Endothelial cell of umbilical vein (primary cell): Measurements from ENCODE around the gene KCNG2. TPM values are rescaled to one million over a fixed set of nuclear protein-coding genes. Genes with fewer than 3 reads are reported as not detected.

Source experiments
- BruUV-seq: library from RNA; stranded (reverse); fragments of 400-500 nt; replicated peaks from 2 replicates; lab custom pipeline; 2021; lab: Mats Ljungman, UMichigan
- CTCF ChIA-PET: fragments of 300-600, 350-600 bp; sonication (Branson Sonifier 250); formaldehyde crosslinking; loops from one replicate; lab custom pipeline; 2021; ENCODE audit warnings: antibody characterized with exemption, inconsistent platforms; lab: Charles Lee
- POLR2A ChIA-PET: fragments of 300-600, 350-600 bp; sonication (Branson Sonifier 250); formaldehyde crosslinking; loops from one replicate; lab custom pipeline; 2021; ENCODE audit warnings: antibody characterized with exemption, inconsistent platforms; lab: Charles Lee
- DNase-seq: peaks from one replicate; pipeline ENCODE4 v3.0.0-alpha.2; 2011; ENCODE audit warnings: low read depth, low spot score
- FAIRE-seq: peaks from 2 replicates; lab custom pipeline; 2011; peaks lifted over from hg19 to GRCh38; lab: Jason Lieb, UNC
- H2AFZ ChIP-seq: 2 replicates; pipeline ENCODE4 v1.6.0; 2012; ENCODE audit warnings: low read depth, low read length, control low read depth, inconsistent platforms
- H3K27ac ChIP-seq: 2 replicates; pipeline ENCODE4 v1.5.1; 2011; ENCODE audit warnings: low read depth, mild to moderate bottlenecking, control low read depth, low read length, moderate library complexity; ENCODE audit not compliant: insufficient read depth
- H3K27me3 ChIP-seq, 2 experiments: 2 replicates each; pipeline versions ENCODE4 v1.6.0 to v1.6.1; 2011; ENCODE audit warnings: low read length in 2 of 2, mixed read lengths in 1 of 2; ENCODE audit not compliant: control insufficient read depth in 2 of 2, insufficient read depth in 2 of 2
- H3K36me3 ChIP-seq, 2 experiments: 2 replicates in 1 of 2; 3 replicates in 1 of 2; pipeline ENCODE4 v1.5.1; 2011; ENCODE audit warnings: low read length in 2 of 2, mild to moderate bottlenecking in 1 of 2, moderate library complexity in 1 of 2; ENCODE audit not compliant: control insufficient read depth in 2 of 2, insufficient read depth in 2 of 2; ENCODE audit errors: extremely low read depth in 1 of 2
- H3K4me1 ChIP-seq: 3 replicates; pipeline ENCODE4 v1.5.1; 2011; ENCODE audit warnings: mild to moderate bottlenecking, low read length; ENCODE audit not compliant: control insufficient read depth, insufficient read depth; ENCODE audit errors: extremely low read depth
- H3K4me2 ChIP-seq: 2 replicates; pipeline ENCODE4 v1.6.1; 2011; ENCODE audit warnings: low read length, control low read depth, mixed read lengths; ENCODE audit not compliant: insufficient read depth
- H3K4me3 ChIP-seq, 3 experiments: fragments of 200-600 bp in 1 of 3; sonication (generic), shearing (Covaris generic) in 1 of 3; replicated peaks in 1 of 3; 2 replicates each; pipeline ENCODE4 v1.5.1; 2011 to 2016; ENCODE audit warnings: control low read depth in 3 of 3, low read length in 3 of 3, mild to moderate bottlenecking in 2 of 3, inconsistent platforms in 1 of 3, low read depth in 1 of 3, moderate library complexity in 1 of 3; ENCODE audit not compliant: insufficient read depth in 1 of 3
- H3K79me2 ChIP-seq: 2 replicates; pipeline ENCODE4 v1.6.0; 2012; ENCODE audit warnings: low read length, inconsistent platforms; ENCODE audit not compliant: control insufficient read depth, insufficient read depth
- H3K9ac ChIP-seq: replicated peaks from 2 replicates; pipeline ENCODE3; 2011; ENCODE audit warnings: low read length, control low read depth; ENCODE audit not compliant: insufficient read depth; ENCODE audit errors: extremely low read depth
- H3K9me1 ChIP-seq: replicated peaks from 3 replicates; pipeline ENCODE4 v1.6.0; 2011; ENCODE audit warnings: mild to moderate bottlenecking, low read length; ENCODE audit not compliant: control insufficient read depth, insufficient read depth; ENCODE audit errors: extremely low read depth
- H3K9me3 ChIP-seq: replicated peaks from 2 replicates; pipeline ENCODE4 v1.5.1; 2012; ENCODE audit warnings: low read length, inconsistent platforms; ENCODE audit not compliant: control insufficient read depth, insufficient read depth
- H4K20me1 ChIP-seq: replicated peaks from 2 replicates; pipeline ENCODE3; 2011; ENCODE audit warnings: mild to moderate bottlenecking, low read length; ENCODE audit not compliant: control insufficient read depth, insufficient read depth; ENCODE audit errors: extremely low read depth
- CTCF ChIP-seq, 2 donors: IDR thresholded peaks; 1 replicate in 1 of 2; 2 replicates in 1 of 2; pipeline ENCODE4 v1.5.1; 2011; ENCODE audit warnings: low read length in 2 of 2, mild to moderate bottlenecking in 2 of 2, moderate library complexity in 2 of 2, control low read depth in 1 of 2, inconsistent platforms in 1 of 2, low read depth in 1 of 2; ENCODE audit not compliant: insufficient read depth in 1 of 2; ENCODE audit errors: extremely low read depth in 1 of 2
- EZH2 ChIP-seq: IDR thresholded peaks from 2 replicates; pipeline ENCODE4 v1.6.1; 2012; ENCODE audit warnings: borderline replicate concordance, low read depth, mild to moderate bottlenecking, moderate library complexity, low read length, inconsistent platforms; ENCODE audit not compliant: severe bottlenecking
- FOS ChIP-seq: IDR thresholded peaks from 2 replicates; pipeline ENCODE4 v1.6.1; 2011; ENCODE audit warnings: mild to moderate bottlenecking, low read length, moderate library complexity, borderline replicate concordance; ENCODE audit not compliant: insufficient read depth
- GATA2 ChIP-seq: IDR thresholded peaks from 2 replicates; pipeline ENCODE4 v1.7.0; 2011; ENCODE audit warnings: low read depth, mild to moderate bottlenecking, moderate library complexity, mixed read lengths, low read length; ENCODE audit not compliant: insufficient read length, insufficient read depth
- JUN ChIP-seq: IDR thresholded peaks from 2 replicates; pipeline ENCODE4 v1.6.1; 2011; ENCODE audit warnings: borderline replicate concordance, low read depth; ENCODE audit not compliant: insufficient read length, insufficient read depth
- MAX ChIP-seq: IDR thresholded peaks from 2 replicates; pipeline ENCODE4 v1.6.1; 2011; ENCODE audit not compliant: insufficient read depth, insufficient read length
- MYC ChIP-seq: IDR thresholded peaks from one replicate; pipeline ENCODE4 v1.6.1; 2011; ENCODE audit warnings: mild to moderate bottlenecking, low read depth, low read length
- POLR2A ChIP-seq: IDR thresholded peaks from 2 replicates; pipeline ENCODE4 v1.6.1; 2012; ENCODE audit warnings: low read depth, mild to moderate bottlenecking, control low read depth, low read length
- POLR2AphosphoS5 ChIP-seq: IDR thresholded peaks from 2 replicates; pipeline ENCODE4 v1.6.1; 2012; ENCODE audit warnings: low read depth, mild to moderate bottlenecking, control low read depth, low read length, moderate library complexity; ENCODE audit not compliant: insufficient read depth
- dilution Hi-C: fragments of 300-500 bp; cut with MboI; formaldehyde crosslinking; loops from one replicate; pipeline ENCODE4 v1.15.0; 2019; ENCODE audit warnings: low sequenced_read_pairs; ENCODE audit not compliant: extremely low pct_ligation_motif_present
- intact Hi-C: fragments of 100-400 bp; cut with micrococcal nuclease; formaldehyde crosslinking; loops from one replicate; pipeline ENCODE4 v1.10.0; 2022
- polyA plus RNA-seq, 4 experiments: library from polyadenylated mRNA; depleted of rRNA in 3 of 4; stranded (reverse) in 3 of 4; unstranded in 1 of 4; fragments of >200 nt; gene quantifications; 2 replicates each; pipeline versions ENCODE4 v1.2.1 to v1.2.3, GENCODE V29; 2011 to 2012; ENCODE audit warnings: missing spikeins in 1 of 4
- total RNA-seq: library from RNA; stranded (reverse); gene quantifications from 2 replicates; pipeline ENCODE4 v1.2.3, GENCODE V29; 2021

Gene KCNG2
- total and polyA plus RNA-seq, 2 donors (not counting 3 experiments of a cell fraction or from before 2014, with no cell fraction given): not detected

- DNase-seq (no peak), FAIRE-seq (no peak)
- Histone ChIP-seq H3K9me1 (no peaks in the 10 kb centered on the region), H3K27me3 (peaks cover 15% of the 10 kb centered on the region in 2 experiments), H2AFZ (no peak overlapping the region), H3K4me2 (no peak overlapping the region), H4K20me1 (no peaks in the 10 kb centered on the region), H3K79me2 (no peaks in the 10 kb centered on the region), H3K9ac (no peak overlapping the region), H3K4me1 (no peaks in the 10 kb centered on the region), H3K9me3 (no peaks in the 10 kb centered on the region), H3K4me3 (no peak overlapping the region), H3K36me3 (no peaks in the 10 kb centered on the region), H3K27ac (no peak overlapping the region)
- intact Hi-C loops: no loop called here
- dilution Hi-C loops: no loop called here
- BruUV-seq: no TSS peak
- TF ChIP-seq JUN (no peak), EZH2 (no peak), POLR2AphosphoS5 (no peak), CTCF (IDR thresholded peaks at IDR 0.05; ENCODE audit: extremely low read depth in 1 of 2, insufficient read depth in 1 of 2, low read depth in 1 of 2, low read length in 2 of 2) (no peak)
- CTCF ChIA-PET: no interaction called here
- POLR2A ChIA-PET: no interaction called here
Observed at GRCh38 chr18:79786304-79786703, 11.4 kb upstream of the KCNG2 start.

GRCh38 chr18:79786786-79787526 is 10.8 kb upstream of the KCNG2 start:
- DNase-seq (no peak), FAIRE-seq (no peak)
- ChIA-PET CTCF (no interaction called here), POLR2A (no interaction called here)
- Histone ChIP-seq H3K4me2 (no peak overlapping the region), H3K27me3 (peaks cover 15 to 18% of the 10 kb centered on the region in 2 experiments), H4K20me1 (no peaks in the 10 kb centered on the region), H3K27ac (no peak overlapping the region), H3K79me2 (no peaks in the 10 kb centered on the region), H2AFZ (no peak overlapping the region), H3K9me3 (no peaks in the 10 kb centered on the region), H3K9ac (no peak overlapping the region), H3K9me1 (no peaks in the 10 kb centered on the region), H3K4me1 (no peaks in the 10 kb centered on the region), H3K36me3 (no peaks in the 10 kb centered on the region), H3K4me3 (no peak overlapping the region)
- intact Hi-C loops (no loop called here), dilution Hi-C loops (no loop called here)
- no peak for TF ChIP-seq MYC
- TF ChIP-seq CTCF (IDR thresholded peaks at IDR 0.05; ENCODE audit: extremely low read depth in 1 of 2, insufficient read depth in 1 of 2, low read depth in 1 of 2, low read length in 2 of 2): no peak
- no peak for TF ChIP-seq POLR2A
- TF ChIP-seq POLR2AphosphoS5: no peak
- no peak for TF ChIP-seq MAX
- no peak for TF ChIP-seq JUN
- TF ChIP-seq GATA2: no peak
- no peak for TF ChIP-seq FOS
- TF ChIP-seq EZH2: no peak
- BruUV-seq: no TSS peak
